ENCODE results near the gene SLC36A3.
"Not testable (repeated sequence)": the region's sequence is repeated elsewhere in the genome, so short reads cannot be mapped to it uniquely, and the experiment has no call there.

Gene SLC36A3

GRCh38 chr5:151303666-151304065, at the start of gene SLC36A3:
SLC36A3 (minus strand) TSS chr5:151303766; CDS start chr5:151303354, 412 bp downstream.
- no peak for DNase-seq

GRCh38 chr5:151351671-151352070, 48.1 kb upstream of the SLC36A3 start:
- DNase-seq: no peak

GRCh38 chr5:151348789-151349188, 45.2 kb upstream of the SLC36A3 start:
- DNase-seq: no peak

- DNase-seq: no peak
These were observed 43.8 kb upstream of the SLC36A3 start, which contains the start of gene SLC36A2 for GRCh38 chr5:151347369-151347768. SLC36A2 (minus strand) TSS chr5:151347559; CDS start chr5:151347460, 99 bp downstream.

- no peak for DNase-seq
These were observed 42.4 kb upstream of the SLC36A3 start for GRCh38 chr5:151345808-151346478.

GRCh38 chr5:151345187-151345807, 41.7 kb upstream of the SLC36A3 start:
- DNase-seq: no peak

- no peak for DNase-seq
These were observed 40.5 kb upstream of the SLC36A3 start for GRCh38 chr5:151344088-151344487.

- no peak for DNase-seq
These were observed 36.4 kb upstream of the SLC36A3 start for GRCh38 chr5:151340004-151340403.

GRCh38 chr5:151338734-151339133, 35.2 kb upstream of the SLC36A3 start:
- no peak for DNase-seq

- no peak for DNase-seq
These were observed 29.3 kb upstream of the SLC36A3 start for GRCh38 chr5:151332857-151333256.

GRCh38 chr5:151328734-151329133, 25.2 kb upstream of the SLC36A3 start:
- no peak for DNase-seq

GRCh38 chr5:151327585-151327984, 24.0 kb upstream of the SLC36A3 start:
- DNase-seq: no peak

- no peak for DNase-seq
These were observed 22.7 kb upstream of the SLC36A3 start for GRCh38 chr5:151326266-151326665.

GRCh38 chr5:151320481-151320880, 16.9 kb upstream of the SLC36A3 start:
- no peak for DNase-seq

- DNase-seq: no peak
These were observed 15.5 kb upstream of the SLC36A3 start for GRCh38 chr5:151318850-151319732.

- no peak for DNase-seq
These were observed 14.3 kb upstream of the SLC36A3 start for GRCh38 chr5:151317871-151318270.

GRCh38 chr5:151315998-151316597, 12.5 kb upstream of the SLC36A3 start:
- DNase-seq: peak; percentile 36

GRCh38 chr5:151313357-151313756, 9.8 kb upstream of the SLC36A3 start:
- no peak for DNase-seq

GRCh38 chr5:151312756-151313324, 9.3 kb upstream of the SLC36A3 start:
- no peak for DNase-seq

- no peak for DNase-seq
These were observed 7.4 kb upstream of the SLC36A3 start for GRCh38 chr5:151310932-151311331.

GRCh38 chr5:151309821-151310220, 6.3 kb upstream of the SLC36A3 start:
- DNase-seq: not testable (repeated sequence)

GRCh38 chr5:151309266-151309665, 5.7 kb upstream of the SLC36A3 start:
- DNase-seq: not testable (repeated sequence)
